ENCODE measurements around the gene MYO1F. TPM values are rescaled to one million over a fixed set of nuclear protein-coding genes. Genes with fewer than 3 reads are reported as not detected.
"Not testable (repeated sequence)": the region's sequence is repeated elsewhere in the genome, so short reads cannot be mapped to it uniquely, and the experiment has no call there.

MYO1F gene
- total and polyA plus RNA-seq, 2 donors from 2014 or later = 1.7 to 35.8 TPM

DNA sequence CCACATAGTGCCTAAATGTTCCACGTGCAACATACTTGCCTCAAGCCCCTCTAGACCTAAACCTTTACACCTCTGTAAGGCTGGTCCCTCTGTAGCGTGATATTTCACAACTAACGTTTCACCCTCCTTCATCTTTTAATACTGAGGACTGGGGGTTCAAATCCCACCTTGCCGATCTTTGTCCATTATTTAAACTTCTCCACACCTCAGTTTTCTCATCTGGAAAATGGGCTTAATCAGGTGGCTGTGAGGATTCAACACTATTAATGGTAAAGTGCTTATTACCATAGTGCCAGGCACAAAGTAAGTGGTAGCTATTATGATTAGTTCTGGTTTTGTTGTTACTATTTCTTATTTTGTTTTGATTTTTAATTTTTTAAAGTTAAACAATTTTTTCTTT is 40.7 kb upstream of the MYO1F start:
- no peak for DNase-seq
- no peaks in the 10 kb centered on the region for H3K4me1 ChIP-seq (ENCODE audit: control insufficient read depth in 2 of 3, insufficient read depth in 2 of 3, low read depth in 1 of 3, low read length in 3 of 3)
- no peak overlapping the region for H3K9ac ChIP-seq (ENCODE audit: low read length in 3 of 3)
- TF ChIP-seq, protein P1, sequence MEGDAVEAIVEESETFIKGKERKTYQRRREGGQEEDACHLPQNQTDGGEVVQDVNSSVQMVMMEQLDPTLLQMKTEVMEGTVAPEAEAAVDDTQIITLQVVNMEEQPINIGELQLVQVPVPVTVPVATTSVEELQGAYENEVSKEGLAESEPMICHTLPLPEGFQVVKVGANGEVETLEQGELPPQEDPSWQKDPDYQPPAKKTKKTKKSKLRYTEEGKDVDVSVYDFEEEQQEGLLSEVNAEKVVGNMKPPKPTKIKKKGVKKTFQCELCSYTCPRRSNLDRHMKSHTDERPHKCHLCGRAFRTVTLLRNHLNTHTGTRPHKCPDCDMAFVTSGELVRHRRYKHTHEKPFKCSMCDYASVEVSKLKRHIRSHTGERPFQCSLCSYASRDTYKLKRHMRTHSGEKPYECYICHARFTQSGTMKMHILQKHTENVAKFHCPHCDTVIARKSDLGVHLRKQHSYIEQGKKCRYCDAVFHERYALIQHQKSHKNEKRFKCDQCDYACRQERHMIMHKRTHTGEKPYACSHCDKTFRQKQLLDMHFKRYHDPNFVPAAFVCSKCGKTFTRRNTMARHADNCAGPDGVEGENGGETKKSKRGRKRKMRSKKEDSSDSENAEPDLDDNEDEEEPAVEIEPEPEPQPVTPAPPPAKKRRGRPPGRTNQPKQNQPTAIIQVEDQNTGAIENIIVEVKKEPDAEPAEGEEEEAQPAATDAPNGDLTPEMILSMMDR (IDR thresholded peaks at IDR 0.05; ENCODE audit: borderline replicate concordance, extremely low read depth, insufficient read depth) = no peak
- H3K27ac ChIP-seq (ENCODE audit: low read depth in 2 of 2, low read length in 2 of 2) = no peak overlapping the region
- no peak for FAIRE-seq
- no peaks in the 10 kb centered on the region for H3K36me3 ChIP-seq (ENCODE audit: control insufficient read depth in 2 of 3, insufficient read depth in 3 of 3, low read length in 3 of 3)
- H3K9me3 ChIP-seq (ENCODE audit: control insufficient read depth in 2 of 3, insufficient read depth in 1 of 3, low read length in 3 of 3) = no peaks in the 10 kb centered on the region
- intact Hi-C loops (cut with DNase I) = no loop called here
- no peaks in the 10 kb centered on the region for H3K27me3 ChIP-seq (ENCODE audit: control insufficient read depth, insufficient read depth, low read length)
- H3K4me3 ChIP-seq (ENCODE audit: low read length in 3 of 3) = no peak overlapping the region

DNA sequence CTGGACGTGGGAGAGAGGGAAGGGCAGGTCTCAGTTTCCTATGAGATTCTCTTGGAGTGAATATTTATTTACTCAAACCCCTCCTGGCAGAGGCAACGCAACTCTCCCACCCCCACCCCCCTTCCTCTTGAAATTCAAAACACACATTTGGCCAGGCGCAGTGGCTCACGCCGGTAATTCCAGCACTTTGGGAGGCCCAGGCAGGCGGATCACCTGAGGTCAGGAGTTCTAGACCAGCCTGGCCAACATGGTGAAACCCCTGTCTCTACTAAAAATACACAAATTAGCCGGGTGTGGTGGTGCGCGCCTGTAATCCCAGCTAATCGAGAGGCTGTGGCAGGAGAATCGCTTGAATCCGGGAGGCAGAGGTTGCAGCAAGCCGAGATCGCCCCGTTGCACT is 40.1 kb upstream of the MYO1F start:
- intact Hi-C loops (cut with DNase I); H3K4me3 ChIP-seq (ENCODE audit: low read length in 3 of 3); H3K27ac ChIP-seq (ENCODE audit: low read depth in 2 of 2, low read length in 2 of 2); H3K36me3 ChIP-seq (ENCODE audit: control insufficient read depth in 2 of 3, insufficient read depth in 3 of 3, low read length in 3 of 3); H3K27me3 ChIP-seq (ENCODE audit: control insufficient read depth, insufficient read depth, low read length); H3K4me1 ChIP-seq (ENCODE audit: control insufficient read depth in 2 of 3, insufficient read depth in 2 of 3, low read depth in 1 of 3, low read length in 3 of 3); FAIRE-seq; H3K9me3 ChIP-seq (ENCODE audit: control insufficient read depth in 2 of 3, insufficient read depth in 1 of 3, low read length in 3 of 3); H3K9ac ChIP-seq (ENCODE audit: low read length in 3 of 3); DNase-seq: not testable (repeated sequence)

DNA sequence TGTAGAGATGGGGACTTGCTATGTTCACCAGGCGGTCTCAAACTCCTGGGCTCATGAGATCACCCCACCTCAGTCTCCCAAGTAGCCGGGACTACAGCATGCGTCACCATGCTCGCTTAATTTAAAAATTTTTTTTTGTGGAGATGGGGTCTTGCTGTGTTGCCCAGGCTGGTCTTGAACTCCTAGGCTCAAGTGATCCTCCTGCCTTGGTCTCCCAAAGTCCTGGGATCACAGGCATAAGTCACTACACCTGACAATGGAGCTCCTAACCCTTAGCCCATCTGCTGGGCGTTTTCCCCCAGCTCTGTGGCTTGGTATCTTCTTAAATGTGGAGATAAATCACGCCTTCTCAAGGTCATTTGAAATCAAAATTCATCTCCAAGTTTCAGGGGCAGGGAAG is 39.6 kb upstream of the MYO1F start:
- Histone ChIP-seq H3K9ac (ENCODE audit: low read length in 3 of 3) (no peak overlapping the region), H3K27me3 (ENCODE audit: control insufficient read depth, insufficient read depth, low read length) (no peaks in the 10 kb centered on the region), H3K36me3 (ENCODE audit: control insufficient read depth in 2 of 3, insufficient read depth in 3 of 3, low read length in 3 of 3) (no peaks in the 10 kb centered on the region), H3K27ac (ENCODE audit: low read depth in 2 of 2, low read length in 2 of 2) (no peak overlapping the region), H3K9me3 (ENCODE audit: control insufficient read depth in 2 of 3, insufficient read depth in 1 of 3, low read length in 3 of 3) (no peaks in the 10 kb centered on the region), H3K4me1 (ENCODE audit: control insufficient read depth in 2 of 3, insufficient read depth in 2 of 3, low read depth in 1 of 3, low read length in 3 of 3) (no peaks in the 10 kb centered on the region), H3K4me3 (ENCODE audit: low read length in 3 of 3) (no peak overlapping the region)
- TF ChIP-seq, protein P1 (IDR thresholded peaks at IDR 0.05; ENCODE audit: borderline replicate concordance, extremely low read depth, insufficient read depth) = no peak
- intact Hi-C loops (cut with DNase I) = no loop called here
- no peak for DNase-seq
- FAIRE-seq = no peak

DNA sequence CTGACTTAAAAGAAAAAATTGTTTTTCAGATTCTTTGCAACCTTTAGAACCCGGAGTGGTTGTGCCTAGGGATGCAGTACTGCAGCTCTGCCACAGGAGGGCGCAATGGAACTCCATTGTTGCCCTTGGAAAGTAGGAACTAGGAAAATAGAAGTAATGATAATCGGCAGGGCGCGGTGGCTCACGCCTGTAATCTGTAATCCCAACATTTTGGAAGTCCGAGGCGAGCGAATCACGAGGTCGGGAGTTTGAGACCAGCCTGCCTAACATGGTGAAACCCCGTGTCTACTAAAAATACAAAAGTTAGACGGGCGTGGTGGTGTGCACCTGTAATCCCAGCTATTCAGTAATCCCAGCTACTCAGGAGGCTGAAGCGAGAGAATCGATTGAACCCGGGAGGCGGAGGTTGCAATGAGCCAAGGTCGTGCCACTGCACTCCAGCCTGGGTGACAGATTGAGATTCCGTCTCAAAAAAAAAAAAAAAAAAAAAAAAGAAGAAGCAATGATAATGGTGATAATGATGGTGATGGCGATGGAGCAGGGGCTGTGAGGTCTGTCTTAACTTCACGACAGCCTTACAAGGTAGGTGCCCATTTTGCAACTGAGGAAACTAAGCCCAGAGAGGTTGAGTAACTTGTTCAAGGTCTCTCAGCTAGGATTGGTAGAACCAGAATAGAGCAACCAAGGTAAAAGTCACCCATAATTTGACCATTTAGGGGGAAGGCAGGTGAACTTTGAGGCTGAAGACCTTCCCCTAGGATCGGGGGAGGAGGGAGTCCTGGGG is 38.8 kb upstream of the MYO1F start:
- Histone ChIP-seq H3K4me3 (ENCODE audit: low read length in 3 of 3) (no peak overlapping the region), H3K36me3 (ENCODE audit: control insufficient read depth in 2 of 3, insufficient read depth in 3 of 3, low read length in 3 of 3) (no peaks in the 10 kb centered on the region), H3K27ac (ENCODE audit: low read depth in 2 of 2, low read length in 2 of 2) (no peak overlapping the region), H3K27me3 (ENCODE audit: control insufficient read depth, insufficient read depth, low read length) (no peaks in the 10 kb centered on the region), H3K9me3 (ENCODE audit: control insufficient read depth in 2 of 3, insufficient read depth in 1 of 3, low read length in 3 of 3) (no peaks in the 10 kb centered on the region), H3K4me1 (ENCODE audit: control insufficient read depth in 2 of 3, insufficient read depth in 2 of 3, low read depth in 1 of 3, low read length in 3 of 3) (no peaks in the 10 kb centered on the region), H3K9ac (ENCODE audit: low read length in 3 of 3) (no peak overlapping the region)
- no peak for FAIRE-seq
- DNase-seq = peak in 4 of 5 donors; percentile 56 to 69 (median 68)
- TF ChIP-seq, protein P1 (IDR thresholded peaks at IDR 0.05; ENCODE audit: borderline replicate concordance, extremely low read depth, insufficient read depth) = peak; percentile 56
- intact Hi-C loops (cut with DNase I) = no loop called here
